ENCODE results near the gene HMCN1.
"Not testable (repeated sequence)": the region's sequence is repeated elsewhere in the genome, so short reads cannot be mapped to it uniquely, and the experiment has no call there.

The HMCN1 gene

GRCh38 chr1:186102107-186102506, 367.9 kb downstream of the HMCN1 start:
- no peak for DNase-seq

- no peak for DNase-seq
Measured at GRCh38 chr1:186102547-186103148, 368.5 kb downstream of the HMCN1 start.

GRCh38 chr1:186104459-186104858, 370.3 kb downstream of the HMCN1 start:
- no peak for DNase-seq

- DNase-seq: no peak
Measured at GRCh38 chr1:186112280-186112679, 378.1 kb downstream of the HMCN1 start.

GRCh38 chr1:186113461-186113860, 379.3 kb downstream of the HMCN1 start:
- DNase-seq: no peak

GRCh38 chr1:186118724-186119123, 384.5 kb downstream of the HMCN1 start:
- no peak for DNase-seq

GRCh38 chr1:186122837-186123236, 388.6 kb downstream of the HMCN1 start:
- no peak for DNase-seq

GRCh38 chr1:186125035-186125434, 390.8 kb downstream of the HMCN1 start:
- no peak for DNase-seq

- no peak for DNase-seq
Measured at GRCh38 chr1:186125511-186125910, 391.3 kb downstream of the HMCN1 start.

GRCh38 chr1:186129758-186130157, 395.6 kb downstream of the HMCN1 start:
- no peak for DNase-seq

GRCh38 chr1:186139115-186139514, 404.9 kb downstream of the HMCN1 start:
- DNase-seq: no peak

- DNase-seq: no peak
Measured at GRCh38 chr1:186139701-186140100, 405.5 kb downstream of the HMCN1 start.

- DNase-seq: no peak
Measured at GRCh38 chr1:186142159-186142558, 408.0 kb downstream of the HMCN1 start.

- DNase-seq: no peak
Measured at GRCh38 chr1:186142916-186143315, 408.7 kb downstream of the HMCN1 start.

GRCh38 chr1:186143481-186143880, 409.3 kb downstream of the HMCN1 start:
- DNase-seq: no peak

GRCh38 chr1:186144505-186144904, 410.3 kb downstream of the HMCN1 start:
- no peak for DNase-seq

GRCh38 chr1:186146974-186147373, 412.8 kb downstream of the HMCN1 start:
- DNase-seq: no peak

GRCh38 chr1:186149591-186149990, 415.4 kb downstream of the HMCN1 start:
- no peak for DNase-seq

- DNase-seq: no peak
Measured at GRCh38 chr1:186152227-186152619, 418.0 kb downstream of the HMCN1 start.

GRCh38 chr1:186152620-186153239, 418.5 kb downstream of the HMCN1 start:
- no peak for DNase-seq

GRCh38 chr1:186154651-186155050, 420.5 kb downstream of the HMCN1 start:
- no peak for DNase-seq

- no peak for DNase-seq
Measured at GRCh38 chr1:186155594-186155993, 421.4 kb downstream of the HMCN1 start.

GRCh38 chr1:186162895-186163294, 428.7 kb downstream of the HMCN1 start:
- DNase-seq: not testable (repeated sequence)

- no peak for DNase-seq
Measured at GRCh38 chr1:186164773-186165172, 430.6 kb downstream of the HMCN1 start.

- no peak for DNase-seq
Measured at GRCh38 chr1:186165303-186165702, 431.1 kb downstream of the HMCN1 start.
